HG03045 (cell line): ENCODE data around the gene MTA2.

Experiments used
- ATAC-seq: cut with Tn5 transposase; IDR thresholded peaks from one replicate; pipeline ENCODE4 v1.9.1; 2021; ENCODE audit warnings: mild to moderate bottlenecking, moderate library complexity; ENCODE audit not compliant: unreplicated experiment

The MTA2 gene

GRCh38 chr11:62548545-62549335, 52.9 kb downstream of the MTA2 start:
- no peak for ATAC-seq

DNA sequence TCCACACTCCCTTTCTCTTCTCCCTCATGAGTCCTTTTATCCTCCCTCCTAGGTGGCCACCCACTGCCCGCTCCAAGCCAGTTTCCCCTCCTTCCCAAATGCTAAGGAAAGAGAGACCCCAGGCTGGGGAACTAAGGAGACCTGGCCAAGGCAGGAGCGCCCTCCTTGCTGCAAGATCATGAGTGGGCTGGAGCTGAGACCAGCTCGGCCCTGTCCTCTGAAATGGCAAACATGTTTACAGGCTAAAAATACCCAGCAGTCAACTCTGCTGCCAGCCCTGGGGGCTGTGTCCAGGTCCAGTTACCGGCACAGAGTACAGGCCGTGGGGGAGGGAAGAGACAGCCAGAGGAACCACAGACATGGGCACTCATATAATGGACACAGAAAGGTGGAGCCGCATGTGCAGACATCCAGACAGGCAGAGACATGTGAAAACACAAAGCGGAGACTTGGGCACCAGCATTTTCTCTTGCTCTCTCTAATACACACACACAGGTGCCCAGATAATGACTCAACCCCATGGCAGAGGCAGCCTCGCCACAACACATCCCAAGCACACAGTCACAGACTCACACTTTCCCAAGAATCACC, 53.9 kb downstream of the MTA2 start:
- ATAC-seq, result no peak

DNA sequence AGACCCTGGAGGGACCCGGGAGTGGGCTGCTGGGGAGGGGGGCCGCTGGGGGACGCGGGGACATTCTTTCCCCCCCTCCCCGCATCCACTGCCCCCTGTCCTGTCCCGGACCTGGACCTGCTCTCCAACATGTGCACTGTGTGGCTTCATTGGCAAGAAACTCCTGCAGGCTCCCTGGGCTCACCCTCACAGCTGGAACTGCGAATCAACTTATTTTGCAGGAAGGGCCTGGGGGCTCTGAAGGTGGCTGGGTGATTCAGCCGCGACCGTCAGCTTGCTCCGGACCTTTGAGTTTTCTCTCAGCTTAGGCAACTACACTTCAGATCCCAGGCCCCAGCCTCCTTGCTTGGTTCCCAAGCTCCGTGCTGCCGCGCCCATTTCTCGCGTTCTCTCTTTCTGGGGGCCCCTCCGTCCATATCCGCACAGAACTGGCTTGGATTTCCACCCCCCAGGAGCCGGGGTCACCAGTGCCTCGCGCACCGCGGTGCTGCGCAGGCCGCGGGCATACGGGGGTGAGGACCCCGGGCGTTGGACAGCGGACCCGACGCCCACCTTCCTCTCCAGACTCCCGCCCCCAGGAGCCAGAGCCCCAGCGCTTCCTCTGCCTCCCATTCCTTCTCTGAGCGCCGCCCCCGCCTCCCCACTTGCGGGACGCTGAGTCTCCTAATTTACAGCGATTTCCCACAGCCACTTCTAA, 54.6 kb downstream of the MTA2 start:
- no peak for ATAC-seq

DNA sequence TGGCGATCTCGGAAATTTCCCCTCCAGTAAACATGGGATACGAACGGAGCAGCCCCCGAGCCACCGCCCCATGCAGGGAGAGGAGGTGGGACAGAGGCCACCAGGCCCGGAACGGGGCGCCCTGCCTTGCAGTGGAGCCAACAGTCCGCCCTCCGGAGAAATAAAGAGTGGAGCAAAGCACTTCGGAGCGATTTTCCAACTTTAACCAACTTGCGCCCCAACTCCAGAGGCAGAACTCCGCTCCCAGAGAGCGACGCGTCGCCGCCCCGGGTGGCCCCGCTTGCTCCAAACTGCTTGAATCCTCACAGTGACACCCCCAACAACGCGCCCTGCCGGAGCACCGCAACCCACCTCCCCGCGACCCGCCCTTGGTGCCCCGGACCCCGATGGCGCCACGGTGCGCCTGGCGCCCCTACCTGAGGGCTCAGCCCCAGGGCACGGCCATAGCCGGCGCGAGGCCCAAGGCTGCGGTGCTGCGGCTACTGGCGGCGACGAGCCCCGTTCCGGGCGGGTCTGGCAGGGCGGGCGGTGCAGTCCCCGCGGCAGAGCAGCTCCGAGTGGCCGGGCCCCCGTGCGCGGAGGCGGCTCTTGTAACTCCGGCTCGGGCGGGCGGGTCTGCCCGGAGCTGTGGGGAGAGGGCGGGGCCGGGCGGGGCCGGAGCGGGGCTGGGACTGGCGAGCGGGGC, 55.3 kb downstream of the MTA2 start, which contains the start of gene AHNAK:
Gene AHNAK (minus strand): TSS at position 563 of the 685 bp plus-strand sequence. CDS start 10,708 bp downstream, outside the sequence.
- peak; percentile 33 for ATAC-seq

- ATAC-seq, result no peak
Measured at GRCh38 chr11:62545437-62546243, 56.0 kb downstream of the MTA2 start.

GRCh38 chr11:62544581-62545436, 56.9 kb downstream of the MTA2 start:
- no peak for ATAC-seq

GRCh38 chr11:62543680-62544444, 57.8 kb downstream of the MTA2 start:
- no peak for ATAC-seq
